GM21786 (cell line): ENCODE results near the gene CFAP97D2.
"Not testable (repeated sequence)": the region's sequence is repeated elsewhere in the genome, so short reads cannot be mapped to it uniquely, and the experiment has no call there.

Source experiments
- ATAC-seq: cut with Tn5 transposase; IDR thresholded peaks from one replicate; pipeline ENCODE4 v1.9.1; 2021; ENCODE audit not compliant: unreplicated experiment

Gene CFAP97D2

DNA sequence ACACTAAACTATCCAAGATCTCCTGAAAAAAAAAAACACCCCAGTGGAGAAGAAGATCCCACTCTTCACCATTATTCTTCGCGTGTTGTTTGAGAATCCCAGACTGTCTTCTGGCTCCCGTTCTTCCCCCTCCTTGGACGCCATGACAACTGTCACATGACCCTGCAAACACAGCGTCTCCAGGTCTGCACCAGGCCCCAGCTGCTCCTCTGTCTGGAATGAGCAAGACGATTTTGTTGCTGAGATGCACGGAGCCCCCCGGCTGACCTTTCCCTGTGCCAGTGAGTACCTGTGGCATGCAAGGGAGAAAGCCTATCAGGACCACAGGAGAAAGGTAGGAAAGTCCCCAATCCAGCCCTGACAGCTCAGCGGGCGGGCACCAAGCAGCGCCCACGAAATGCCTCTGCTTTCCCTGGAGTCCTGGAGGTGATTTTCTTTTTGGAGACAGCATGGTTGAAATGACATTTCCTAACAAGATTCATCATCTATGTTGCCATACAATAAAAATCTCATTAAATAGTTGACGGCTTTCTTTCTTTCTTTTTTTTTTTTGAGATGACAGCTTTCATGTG, at the start of gene CFAP97D2:
Gene CFAP97D2, plus strand, starts transcription at position 171 of the 572 bp plus-strand sequence. Its CDS starts 74 bp downstream, at position 245.
- no peak for ATAC-seq

- no peak for ATAC-seq
Observed at GRCh38 chr13:114129649-114130062, 49.4 kb upstream of the CFAP97D2 start.

DNA sequence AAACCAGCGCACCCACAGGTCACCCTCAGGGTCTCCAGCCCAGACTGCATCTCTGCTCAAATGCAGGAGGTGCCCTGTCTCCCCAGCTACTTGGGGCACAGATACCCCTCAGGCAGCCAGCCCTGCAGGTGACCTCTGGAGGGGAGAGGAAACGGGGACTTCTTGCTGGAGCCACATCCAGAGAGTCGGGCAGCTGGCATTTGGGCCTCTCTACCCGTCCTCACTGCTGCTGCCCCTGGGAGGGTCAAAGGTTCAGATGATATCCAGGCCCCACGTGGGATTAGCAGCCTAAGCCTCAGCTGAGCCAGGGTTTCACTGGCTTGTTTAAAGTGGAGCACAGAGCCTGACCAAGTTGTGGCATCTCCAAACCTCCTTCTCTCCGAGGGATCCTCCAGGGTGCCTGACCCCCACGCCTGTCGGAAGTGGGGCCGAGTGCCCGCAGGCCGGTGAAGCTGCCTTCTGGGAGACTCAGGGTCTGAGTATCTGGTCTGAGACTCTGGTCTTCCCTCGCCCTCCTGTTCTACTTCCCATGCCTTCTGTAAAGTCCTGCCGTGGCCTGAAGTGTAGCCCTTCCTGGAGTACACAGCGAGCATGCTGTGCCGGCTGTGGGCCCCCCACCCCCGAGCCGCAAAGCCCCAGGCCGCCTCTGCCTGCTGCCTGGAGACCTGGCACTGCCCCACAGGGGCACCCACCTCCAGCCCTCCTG, 48.8 kb upstream of the CFAP97D2 start:
- ATAC-seq = no peak

- peak; percentile 18 for ATAC-seq
Observed at GRCh38 chr13:114130837-114131582, 48.0 kb upstream of the CFAP97D2 start.

- ATAC-seq = peak; percentile 1
Observed at GRCh38 chr13:114131583-114132418, 47.3 kb upstream of the CFAP97D2 start.

DNA sequence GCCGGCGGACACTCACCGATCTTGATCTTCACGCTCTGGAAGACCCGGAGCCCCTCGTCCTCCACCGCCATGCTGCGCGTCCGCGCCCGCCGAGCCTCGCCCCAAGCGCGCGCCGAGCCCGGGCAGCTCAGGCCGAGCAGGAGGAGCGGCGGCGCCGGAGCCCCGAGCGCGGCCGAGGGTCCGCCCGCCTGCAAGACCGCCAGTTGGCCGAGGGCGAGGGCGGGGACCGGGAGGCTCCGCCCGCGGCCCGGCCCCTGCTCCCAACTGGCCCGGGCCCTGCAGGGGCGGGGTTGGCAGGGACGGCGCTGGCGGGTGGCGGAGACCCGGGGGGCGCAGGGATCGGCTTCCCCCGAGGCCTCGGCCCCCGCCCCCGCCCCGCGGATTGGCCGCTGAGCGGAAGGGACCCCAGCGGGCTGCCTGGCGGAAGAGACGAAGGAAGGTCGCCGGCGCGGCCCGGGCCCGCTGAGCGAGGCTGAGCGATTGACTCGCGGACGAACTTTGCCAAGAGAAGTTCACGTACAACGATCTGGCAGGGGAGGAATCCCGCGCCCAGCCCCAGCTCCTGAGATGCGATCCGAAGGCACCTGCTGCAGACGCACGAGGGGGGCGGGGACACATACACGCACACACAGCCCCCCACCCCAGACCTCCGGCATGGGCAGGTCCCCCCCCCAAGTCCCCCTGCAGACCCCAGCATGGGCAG, 46.5 kb upstream of the CFAP97D2 start, which contains the start of gene RASA3:
Gene RASA3, minus strand, starts transcription at position 205 of the 703 bp plus-strand sequence. Its CDS starts 134 bp downstream, at position 71.
- ATAC-seq = peak; percentile 49

DNA sequence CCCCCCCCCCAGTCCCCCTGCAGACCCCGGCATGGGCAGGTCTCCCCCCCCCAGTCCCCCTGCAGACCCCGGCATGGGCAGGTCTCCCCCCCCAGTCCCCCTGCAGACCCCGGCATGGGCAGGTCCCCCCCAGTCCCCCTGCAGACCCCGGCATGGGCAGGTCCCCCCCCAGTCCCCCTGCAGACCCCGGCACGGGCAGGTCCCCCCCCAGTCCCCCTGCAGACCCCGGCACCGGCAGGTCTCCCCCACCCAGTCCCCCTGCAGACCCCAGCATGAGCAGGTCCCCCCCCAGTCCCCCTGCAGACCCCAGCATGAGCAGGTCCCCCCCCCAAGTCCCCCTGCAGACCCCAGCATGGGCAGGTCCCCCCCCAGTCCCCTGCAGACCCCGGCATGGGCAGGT, 45.9 kb upstream of the CFAP97D2 start:
- ATAC-seq = not testable (repeated sequence)

GRCh38 chr13:114133552-114133951, 45.5 kb upstream of the CFAP97D2 start:
- ATAC-seq = not testable (repeated sequence)

DNA sequence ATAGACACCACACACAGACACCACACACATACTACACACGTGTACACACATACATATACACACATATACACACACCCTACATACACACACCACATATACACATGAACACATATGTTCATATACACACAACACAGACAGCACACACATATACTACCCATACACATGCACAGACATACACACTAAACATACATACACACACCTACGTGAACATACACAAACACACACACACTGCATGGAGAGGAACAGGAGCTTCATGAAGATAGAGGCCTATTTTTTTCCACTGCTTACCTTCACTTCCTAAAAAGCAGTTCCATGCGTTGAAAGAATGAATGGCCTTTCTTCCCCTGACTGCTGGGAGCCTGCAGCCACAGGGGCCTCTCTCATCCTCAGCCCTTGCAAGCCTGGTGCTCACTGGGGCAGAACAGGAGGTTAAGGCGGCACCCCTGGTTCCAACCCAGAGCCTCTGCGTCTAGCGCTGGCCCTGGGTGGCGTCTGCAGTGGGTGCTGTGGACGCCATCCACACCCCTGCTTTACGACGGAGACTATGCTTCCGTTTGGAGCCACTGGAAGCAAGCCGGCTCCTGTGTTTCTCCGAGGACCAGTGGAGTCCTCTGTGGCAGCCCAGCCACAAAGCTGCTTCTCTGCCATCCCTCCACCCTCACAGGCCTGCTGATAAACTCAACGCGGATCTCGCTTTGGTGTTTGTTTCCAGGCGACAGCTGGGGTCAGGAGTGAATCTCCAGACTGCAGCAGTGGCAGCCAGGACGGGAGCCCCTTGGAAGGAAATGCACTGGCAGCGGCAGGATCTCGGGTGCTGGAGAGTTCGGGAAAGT, 44.7 kb upstream of the CFAP97D2 start:
- ATAC-seq = no peak

DNA sequence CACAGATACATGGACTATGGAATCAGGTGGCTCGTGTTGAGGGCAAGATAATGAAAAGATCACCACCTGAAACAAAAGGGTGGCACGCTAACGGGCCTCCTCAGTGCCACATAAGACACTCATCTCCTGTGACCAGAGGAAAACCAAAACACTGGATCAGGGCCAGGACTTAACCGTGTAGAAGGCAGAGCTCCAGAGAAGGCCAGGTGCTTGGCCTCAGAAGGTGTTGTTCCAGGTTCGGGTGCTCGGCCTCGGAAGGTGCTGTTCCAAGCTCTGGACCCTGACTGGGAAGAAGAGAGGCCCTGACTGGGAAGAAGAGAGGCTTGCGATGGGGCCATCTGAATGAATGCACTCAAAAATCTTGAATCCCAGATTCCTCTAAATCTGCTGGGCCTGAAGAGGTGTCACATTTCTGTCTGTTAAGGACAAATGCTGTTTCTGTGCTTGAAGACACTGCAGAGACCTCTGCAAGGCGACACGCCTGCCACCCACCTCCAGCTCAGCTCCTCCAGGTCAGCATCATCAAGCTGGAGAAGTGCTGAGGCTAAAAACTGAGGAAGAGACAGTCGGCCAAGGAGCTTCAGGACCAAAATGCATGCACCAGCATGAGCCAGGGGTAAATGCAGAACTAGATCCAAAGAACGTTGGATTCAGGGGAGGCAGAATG, 44.0 kb upstream of the CFAP97D2 start:
- no peak for ATAC-seq

- ATAC-seq = no peak
Observed at GRCh38 chr13:114135731-114136171, 43.3 kb upstream of the CFAP97D2 start.

- no peak for ATAC-seq
Observed at GRCh38 chr13:114136576-114136975, 42.5 kb upstream of the CFAP97D2 start.

GRCh38 chr13:114140131-114140905, 38.7 kb upstream of the CFAP97D2 start:
- peak; percentile 26 for ATAC-seq

DNA sequence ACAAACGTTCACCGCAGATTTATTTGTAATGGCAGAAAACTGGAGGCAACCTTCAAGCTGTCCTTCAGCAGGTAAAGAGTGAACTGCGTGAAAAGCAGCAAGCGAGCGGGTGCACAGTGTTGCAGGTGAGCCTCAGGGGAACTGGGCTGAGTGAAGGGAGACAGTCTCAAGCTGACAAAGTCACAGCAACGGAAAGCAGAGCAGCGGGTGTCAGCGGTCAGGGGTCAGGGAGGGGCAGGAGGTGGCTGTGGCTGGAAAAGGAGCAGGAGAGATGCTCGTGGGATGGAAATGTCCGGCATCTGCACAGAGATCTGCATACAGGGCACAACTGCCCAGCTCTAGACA, 38.2 kb upstream of the CFAP97D2 start:
- ATAC-seq = peak; percentile 40

GRCh38 chr13:114141261-114141996, 37.6 kb upstream of the CFAP97D2 start:
- ATAC-seq = no peak

GRCh38 chr13:114142137-114142550, 36.9 kb upstream of the CFAP97D2 start:
- ATAC-seq = no peak
